ENCODE measurements around the gene RNF224. TPM values are rescaled to one million over a fixed set of nuclear protein-coding genes. Genes with fewer than 3 reads are reported as not detected.

RNF224 gene
- polyA plus RNA-seq, 1 experiment, result not detected

DNA sequence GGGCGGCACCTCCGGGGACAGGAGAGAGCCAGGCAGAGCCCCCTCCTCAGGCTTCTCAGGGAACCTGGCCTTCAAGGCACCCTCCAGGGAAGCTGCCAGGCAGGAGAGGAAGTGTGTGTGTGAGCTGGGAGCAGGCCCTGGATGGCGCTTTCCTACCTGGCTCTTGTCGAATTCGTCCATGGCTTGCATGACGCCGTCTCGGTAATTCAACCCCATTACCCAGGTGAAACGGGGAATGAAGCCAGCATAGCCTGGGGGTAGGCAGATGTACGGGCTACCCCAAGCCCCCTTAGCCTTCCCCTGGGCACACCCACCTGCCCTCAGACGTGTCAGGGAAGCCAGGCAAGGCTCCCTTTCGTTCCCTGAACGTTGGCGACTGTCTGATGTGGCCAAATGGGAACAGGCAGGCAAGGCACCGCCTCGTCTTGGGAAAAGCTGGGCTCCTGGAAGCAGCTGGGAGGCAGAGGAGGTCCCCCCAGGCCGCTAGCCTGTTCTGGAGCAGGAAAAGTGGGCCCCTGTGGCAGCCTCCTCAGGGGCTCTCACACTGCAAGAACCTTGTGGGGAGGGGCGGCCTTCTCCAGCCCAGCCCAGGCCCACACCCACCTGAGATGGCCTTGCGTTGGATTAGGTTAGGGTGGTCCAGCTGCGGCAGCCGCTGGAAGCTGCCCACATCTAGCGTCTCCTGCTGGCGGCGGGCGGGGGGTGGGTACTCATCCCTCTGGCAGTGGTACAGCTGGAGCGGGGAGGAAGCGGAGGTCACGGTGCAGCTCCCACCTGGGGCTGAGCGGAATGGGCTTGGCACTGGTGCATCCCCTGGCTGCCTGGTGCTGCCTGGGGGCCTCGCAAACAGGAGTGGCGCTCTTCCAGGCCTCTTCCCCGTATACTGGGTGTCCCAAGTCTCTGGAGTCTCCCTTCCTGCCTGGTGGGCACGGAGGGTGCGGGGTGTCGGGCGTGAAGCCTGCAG, 17.5 kb downstream of the RNF224 start:
- H3K36me3 ChIP-seq (ENCODE audit: control insufficient read depth, insufficient read depth, low read length), result peaks cover 11% of the 10 kb centered on the region
- H3K4me3 ChIP-seq (ENCODE audit: low read depth, low read length), result no peak overlapping the region
- POLR2A ChIA-PET, result interaction anchor here (0.9 kb wide), 1 partner anchor 10 kb away, joined by 3 read pairs; the partner anchor contains the start of gene NELFB
- TF ChIP-seq, protein P1, sequence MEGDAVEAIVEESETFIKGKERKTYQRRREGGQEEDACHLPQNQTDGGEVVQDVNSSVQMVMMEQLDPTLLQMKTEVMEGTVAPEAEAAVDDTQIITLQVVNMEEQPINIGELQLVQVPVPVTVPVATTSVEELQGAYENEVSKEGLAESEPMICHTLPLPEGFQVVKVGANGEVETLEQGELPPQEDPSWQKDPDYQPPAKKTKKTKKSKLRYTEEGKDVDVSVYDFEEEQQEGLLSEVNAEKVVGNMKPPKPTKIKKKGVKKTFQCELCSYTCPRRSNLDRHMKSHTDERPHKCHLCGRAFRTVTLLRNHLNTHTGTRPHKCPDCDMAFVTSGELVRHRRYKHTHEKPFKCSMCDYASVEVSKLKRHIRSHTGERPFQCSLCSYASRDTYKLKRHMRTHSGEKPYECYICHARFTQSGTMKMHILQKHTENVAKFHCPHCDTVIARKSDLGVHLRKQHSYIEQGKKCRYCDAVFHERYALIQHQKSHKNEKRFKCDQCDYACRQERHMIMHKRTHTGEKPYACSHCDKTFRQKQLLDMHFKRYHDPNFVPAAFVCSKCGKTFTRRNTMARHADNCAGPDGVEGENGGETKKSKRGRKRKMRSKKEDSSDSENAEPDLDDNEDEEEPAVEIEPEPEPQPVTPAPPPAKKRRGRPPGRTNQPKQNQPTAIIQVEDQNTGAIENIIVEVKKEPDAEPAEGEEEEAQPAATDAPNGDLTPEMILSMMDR (IDR thresholded peaks at IDR 0.05; ENCODE audit: insufficient read depth, low read depth, low read length), result no peak
- CTCF ChIA-PET, result interaction anchor here (0.6 to 2.5 kb wide), 4 partner anchors 8 to 181 kb away, joined by 3 to 10 read pairs (median 4); no protein-coding TSS in a partner anchor
- H3K27me3 ChIP-seq (ENCODE audit: control insufficient read depth, insufficient read depth, low read length), result no peaks in the 10 kb centered on the region; the same call in 1 of the 2 replicates
- no peak for DNase-seq (ENCODE audit: low read depth)

DNA sequence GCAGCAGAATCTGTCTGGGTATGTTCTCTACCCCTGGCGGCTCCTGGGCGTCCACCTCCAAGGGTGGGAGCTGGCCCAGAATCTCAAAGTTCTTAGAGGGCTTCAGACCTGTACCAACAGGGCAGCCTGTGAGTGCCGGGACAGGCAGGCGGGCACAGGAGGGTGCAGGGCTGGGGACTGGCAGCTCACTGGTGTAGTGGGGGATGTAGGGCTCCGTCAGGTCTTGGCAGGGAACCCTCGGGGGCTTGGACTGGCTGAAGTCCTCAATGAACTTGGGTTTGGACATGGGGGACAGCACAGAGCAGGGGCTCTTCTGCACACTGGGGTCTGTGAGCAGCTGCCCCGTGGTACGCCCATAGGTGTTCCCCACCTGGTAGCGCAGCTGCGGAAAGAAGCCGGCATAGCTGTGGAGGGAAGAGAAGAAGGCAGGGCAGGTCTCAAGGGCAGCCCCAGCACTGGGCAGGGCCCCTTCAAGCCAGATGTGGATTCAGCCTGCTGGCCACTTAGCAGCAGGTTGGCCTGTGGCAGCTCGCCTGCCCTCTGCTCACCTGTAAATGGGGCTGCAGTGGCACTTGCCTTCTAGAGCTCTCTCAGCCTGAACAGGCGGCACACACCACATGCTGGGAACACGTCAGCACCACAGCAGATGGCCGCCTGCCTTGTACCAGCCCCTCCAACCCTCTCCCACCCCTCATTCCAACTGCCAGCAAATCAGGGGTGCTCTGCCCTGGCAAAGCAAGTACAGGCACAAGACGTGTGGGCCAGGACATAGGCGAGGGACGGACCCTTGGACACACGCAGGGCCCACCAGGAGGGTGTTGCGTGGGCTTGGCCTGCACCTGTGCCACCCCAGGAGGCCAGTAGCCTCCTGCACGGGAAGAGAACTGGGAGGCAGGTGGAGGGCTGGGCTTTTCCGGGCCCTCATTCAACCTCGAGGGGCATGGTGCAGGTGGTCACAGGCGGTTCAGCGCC, 18.4 kb downstream of the RNF224 start:
- DNase-seq (ENCODE audit: low read depth), result no peak

DNA sequence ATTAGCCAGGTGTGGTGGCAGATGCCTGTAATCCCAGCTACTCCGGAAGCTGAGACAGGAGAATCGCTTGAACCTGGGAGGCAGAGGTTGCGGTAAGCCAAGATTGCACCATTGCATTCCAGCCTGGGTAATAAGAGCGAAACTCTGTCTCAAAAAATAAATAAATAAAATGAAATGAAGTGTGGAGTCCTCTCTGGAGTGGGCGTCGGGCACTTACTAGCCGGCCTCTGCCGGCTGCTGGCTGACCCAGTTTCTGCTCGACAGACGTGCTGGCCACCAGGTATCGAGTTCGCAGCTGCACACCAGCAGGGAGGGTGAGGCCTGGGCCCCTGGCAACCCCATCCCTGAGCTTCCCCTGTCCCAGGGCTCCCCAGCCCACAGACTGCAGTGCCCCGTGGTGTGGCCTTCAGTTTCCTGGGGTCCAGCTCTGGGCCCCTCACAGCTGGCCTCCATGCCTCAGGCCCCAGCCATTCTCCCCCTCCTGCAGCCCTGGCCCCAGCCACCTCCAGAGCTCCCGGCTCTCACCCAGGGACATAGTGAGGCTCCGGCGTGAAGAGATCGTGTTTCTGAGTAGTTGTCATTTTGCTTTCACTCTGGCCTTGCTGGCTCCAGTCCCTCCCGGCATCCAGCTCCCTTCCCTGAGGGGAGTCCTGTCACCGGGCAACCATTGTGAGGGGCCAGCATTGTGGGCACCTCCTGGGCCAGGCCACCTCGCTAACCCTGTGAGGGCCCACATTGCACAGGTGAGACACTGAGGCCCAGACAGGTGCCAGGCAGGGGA, 20.0 kb downstream of the RNF224 start:
- TF ChIP-seq, protein P1 (IDR thresholded peaks at IDR 0.05; ENCODE audit: insufficient read depth, low read depth, low read length), result no peak
- H3K27me3 ChIP-seq (ENCODE audit: control insufficient read depth, insufficient read depth, low read length), result no peaks in the 10 kb centered on the region; the same call in 1 of the 2 replicates
- CTCF ChIA-PET, result interaction anchor here (0.7 to 3.5 kb wide), 3 partner anchors 11 to 212 kb away, joined by 3 to 14 read pairs (median 4); no protein-coding TSS in a partner anchor
- peaks cover 11% of the 10 kb centered on the region for H3K36me3 ChIP-seq (ENCODE audit: control insufficient read depth, insufficient read depth, low read length)
- POLR2A ChIA-PET, result no interaction called here
- no peak for DNase-seq (ENCODE audit: low read depth)
- H3K4me3 ChIP-seq (ENCODE audit: low read depth, low read length), result no peak overlapping the region

More for the DNA sequence above, 18.4 kb downstream of the RNF224 start:
- H3K4me3 ChIP-seq (ENCODE audit: low read depth, low read length), result no peak overlapping the region
- POLR2A ChIA-PET, result no interaction called here
- H3K36me3 ChIP-seq (ENCODE audit: control insufficient read depth, insufficient read depth, low read length), result peaks cover 11% of the 10 kb centered on the region
- no peaks in the 10 kb centered on the region; the same call in 1 of the 2 replicates for H3K27me3 ChIP-seq (ENCODE audit: control insufficient read depth, insufficient read depth, low read length)
- CTCF ChIA-PET, result interaction anchor here (0.6 to 2.5 kb wide), 2 partner anchors 9 to 125 kb away, joined by 3 to 10 read pairs; no protein-coding TSS in a partner anchor
- TF ChIP-seq, protein P1 (IDR thresholded peaks at IDR 0.05; ENCODE audit: insufficient read depth, low read depth, low read length), result no peak

DNA sequence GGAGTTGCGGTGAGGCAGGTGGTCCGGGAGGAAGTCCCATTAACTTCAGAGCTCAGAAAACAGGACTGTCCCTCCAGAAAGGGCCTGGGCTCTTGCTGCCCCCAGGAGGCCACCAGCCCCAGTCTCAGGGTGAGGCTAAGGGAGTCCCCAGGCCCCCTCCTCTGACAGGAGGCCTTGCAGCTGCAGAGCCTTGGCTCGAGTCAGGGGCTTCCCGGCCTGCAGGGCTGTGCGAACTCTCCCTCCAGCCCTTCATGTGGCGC, 20.5 kb downstream of the RNF224 start:
- Histone ChIP-seq H3K4me3 (ENCODE audit: low read depth, low read length) (no peak overlapping the region), H3K36me3 (ENCODE audit: control insufficient read depth, insufficient read depth, low read length) (peaks cover 6% of the 10 kb centered on the region), H3K27me3 (ENCODE audit: control insufficient read depth, insufficient read depth, low read length) (no peaks in the 10 kb centered on the region; the same call in 1 of the 2 replicates)
- TF ChIP-seq, protein P1 (IDR thresholded peaks at IDR 0.05; ENCODE audit: insufficient read depth, low read depth, low read length), result no peak
- ChIA-PET CTCF (interaction anchor here (0.7 to 3.5 kb wide), 3 partner anchors 11 to 212 kb away, joined by 3 to 14 read pairs (median 4); no protein-coding TSS in a partner anchor), POLR2A (no interaction called here)
- DNase-seq (ENCODE audit: low read depth), result no peak

Data from BJ (cell line).